Right cardiac atrium (tissue), 5 donors: ENCODE results near the gene VMP1. TPM values are rescaled to one million over a fixed set of nuclear protein-coding genes. Genes with fewer than 3 reads are reported as not detected.
"Not testable (repeated sequence)": the region's sequence is repeated elsewhere in the genome, so short reads cannot be mapped to it uniquely, and the experiment has no call there.

Experiments
- ATAC-seq, 2 donors: fragments of 200-7000 bp; cut with Tn5 transposase; one replicate each; pipeline versions ENCODE4 v1.8.0 to v1.9.1; 2020; ENCODE audit warnings: moderate library complexity in 2 of 2, mild to moderate bottlenecking in 1 of 2
- DNase-seq, 3 donors: peaks; one replicate each; pipeline ENCODE4 v3.0.0-alpha.2; 2020
- H3K27ac ChIP-seq: one replicate; pipeline ENCODE4 v1.5.1; 2013; ENCODE audit warnings: mild to moderate bottlenecking, low read length, control low read depth, moderate library complexity
- H3K27me3 ChIP-seq: one replicate; pipeline ENCODE4 v1.6.1; 2013; ENCODE audit not compliant: control insufficient read depth, insufficient read depth
- H3K4me1 ChIP-seq: one replicate; pipeline ENCODE4 v1.6.1; 2013; ENCODE audit warnings: low read length; ENCODE audit not compliant: control insufficient read depth, insufficient read depth
- H3K4me3 ChIP-seq: one replicate; pipeline ENCODE4 v1.5.1; 2013; ENCODE audit warnings: low read length, control low read depth
- H3K9me3 ChIP-seq: one replicate; pipeline ENCODE4 v1.6.1; 2013; ENCODE audit warnings: low read length; ENCODE audit not compliant: control insufficient read depth
- WGBS: extraction: QIAGEN DNeasy Blood & Tissue Kit; methylation state at CpG from one replicate; pipeline ENCODE4 v1.1.7; 2013; 5-methylcytosine and 5-hydroxymethylcytosine counted together
- intact Hi-C, 4 donors: fragments of 100-400 bp; cut with DNase I; formaldehyde crosslinking; loops; one replicate each; pipeline versions ENCODE4 v1.11.0 to v1.14.0; 2022 to 2023
- polyA plus RNA-seq: library from polyadenylated mRNA; stranded (reverse); fragments of 200-250 nt; gene quantifications from one replicate; pipeline ENCODE4 v1.2.3, GENCODE V29; 2013
- total RNA-seq, 4 donors: library from RNA; stranded (reverse); fragmentation: NEBNext Ultra II Directional; extraction: Animal tissue kit (Norgen Biotek cat#: 25700); gene quantifications; one replicate each; pipeline ENCODE4 v1.2.1, GENCODE V29; 2021
- donor health status: healthy with polysubstance abuse.
- donor health status: DM: no; HTN: yes; CAD: no.
- donor health status: DM: no; HTN: no; CAD: no.
- donor health status: DM: no; HTN: yes; CAD: no; lungs with severe emphysema.
- donor health status: DM: yes; HTN: yes; CAD: no.

VMP1 gene
- total and polyA plus RNA-seq, 5 donors, result 60.7 to 106 (median 68.3) TPM

DNA sequence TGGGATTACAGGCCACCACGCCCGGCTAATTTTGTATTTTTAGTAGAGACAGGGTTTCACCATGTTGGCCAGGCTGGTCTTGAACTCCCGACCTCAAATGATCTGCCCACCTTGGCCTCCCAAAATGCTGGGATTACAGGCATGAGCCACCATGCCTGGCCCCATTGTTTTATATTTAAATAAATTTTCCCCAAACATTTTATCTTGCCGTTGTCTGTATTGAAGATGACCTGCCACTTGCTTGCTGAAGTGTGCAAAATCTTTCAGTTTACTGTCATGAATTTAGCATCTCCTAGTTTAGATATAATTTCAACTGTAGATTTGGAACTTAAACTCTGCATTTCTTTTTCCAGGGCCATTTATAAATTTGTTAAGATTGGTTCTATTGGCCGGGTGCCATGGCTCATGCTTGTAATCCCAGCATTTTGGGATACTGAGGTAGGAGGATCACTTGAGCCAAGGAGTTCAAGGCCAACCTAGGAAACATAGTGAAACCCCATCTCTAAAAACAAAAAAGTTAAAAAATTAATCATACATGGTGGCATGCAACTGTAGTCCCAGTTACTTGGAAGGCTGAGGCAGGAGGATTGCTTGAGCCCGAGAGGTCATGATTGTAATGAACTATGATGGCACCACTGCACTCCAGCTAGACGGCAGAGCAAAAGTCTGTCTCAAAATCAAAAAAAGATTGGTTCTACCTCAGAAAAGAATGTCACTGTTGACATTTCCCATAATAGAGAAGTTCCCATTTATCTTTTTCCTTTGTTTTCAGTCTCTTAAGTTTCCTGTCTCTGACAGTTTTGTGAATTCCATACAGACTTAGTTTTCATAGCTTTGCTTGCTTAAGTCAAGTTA is 84.4 kb downstream of the VMP1 start:
- 86% methylated on average over 7 of the region's 7 CpGs for WGBS
- no peaks in the 10 kb centered on the region for H3K4me1 ChIP-seq

DNA sequence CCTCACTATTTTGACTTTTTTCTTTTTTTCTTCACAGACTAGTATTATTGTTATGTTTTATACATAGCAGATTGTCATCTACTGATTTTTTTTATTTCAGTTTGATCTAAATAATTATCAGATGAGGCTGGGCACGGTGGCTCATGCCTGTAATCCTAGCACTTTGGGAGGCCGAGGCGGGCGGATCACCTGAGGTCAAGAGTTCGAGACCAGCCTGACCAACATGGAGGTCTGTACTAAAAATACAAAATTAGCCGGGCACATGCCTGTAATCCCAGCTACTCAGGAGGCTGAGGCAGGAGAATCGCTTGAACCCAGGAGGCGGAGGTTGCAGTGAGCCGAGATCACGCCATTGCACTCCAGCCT is 85.0 kb downstream of the VMP1 start:
- DNase-seq, H3K27ac ChIP-seq, H3K9me3 ChIP-seq, ATAC-seq, intact Hi-C loops, H3K27me3 ChIP-seq, H3K4me1 ChIP-seq, H3K4me3 ChIP-seq: not testable (repeated sequence)
- 93% methylated on average over 10 of the region's 10 CpGs for WGBS

More for the DNA sequence above, 84.4 kb downstream of the VMP1 start:
- Histone ChIP-seq H3K27ac (no peak overlapping the region), H3K27me3 (no peaks in the 10 kb centered on the region), H3K4me3 (no peak overlapping the region), H3K9me3 (no peaks in the 10 kb centered on the region)
- DNase-seq (no peak), ATAC-seq (peak; percentile 11 to 25)
- intact Hi-C loops, result no loop called here

DNA sequence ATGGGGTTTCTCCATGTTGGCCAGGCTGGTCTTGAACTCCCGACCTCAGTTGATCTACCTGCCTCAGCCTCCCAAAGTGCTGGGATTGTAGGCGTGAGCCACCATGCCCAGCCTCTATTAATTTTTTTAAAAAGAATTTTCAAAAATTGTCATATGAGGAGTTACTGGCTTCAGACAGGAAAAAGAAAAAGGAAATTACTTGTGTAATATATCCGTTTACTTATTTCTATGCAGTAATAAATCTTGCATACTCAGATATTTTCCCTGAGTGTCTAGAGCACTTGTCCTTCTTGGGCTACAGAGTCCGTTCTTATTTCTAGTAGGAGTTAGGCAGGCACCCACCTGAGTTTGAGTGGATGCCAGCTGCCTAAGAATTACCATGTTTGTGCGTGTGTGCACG is 85.8 kb downstream of the VMP1 start:
- Histone ChIP-seq H3K27me3 (no peaks in the 10 kb centered on the region), H3K27ac (no peak overlapping the region), H3K4me3 (no peak overlapping the region), H3K4me1 (no peaks in the 10 kb centered on the region), H3K9me3 (no peaks in the 10 kb centered on the region)
- DNase-seq (no peak), ATAC-seq (no peak)
- intact Hi-C loops, result no loop called here
- 79% methylated on average over 6 of the region's 6 CpGs for WGBS

DNA sequence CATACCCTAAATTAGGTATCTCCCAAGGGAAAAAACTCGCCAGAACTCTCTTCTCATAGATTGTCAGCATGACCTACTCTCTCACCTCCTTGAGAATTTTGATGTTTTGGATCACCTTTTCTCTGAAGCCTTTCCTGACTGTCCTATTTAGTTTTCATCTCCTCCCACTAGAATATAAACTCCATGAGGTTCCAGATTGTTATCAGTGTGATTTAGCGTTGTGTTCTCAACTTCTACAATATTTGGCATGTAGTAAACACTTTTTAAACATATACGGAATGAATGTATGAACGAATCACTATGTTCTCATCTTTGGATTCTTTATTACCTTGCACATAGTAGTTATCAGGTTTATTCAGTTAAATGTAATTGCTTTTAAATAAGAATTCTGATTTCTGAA is 88.7 kb downstream of the VMP1 start:
- no peak for DNase-seq

DNA sequence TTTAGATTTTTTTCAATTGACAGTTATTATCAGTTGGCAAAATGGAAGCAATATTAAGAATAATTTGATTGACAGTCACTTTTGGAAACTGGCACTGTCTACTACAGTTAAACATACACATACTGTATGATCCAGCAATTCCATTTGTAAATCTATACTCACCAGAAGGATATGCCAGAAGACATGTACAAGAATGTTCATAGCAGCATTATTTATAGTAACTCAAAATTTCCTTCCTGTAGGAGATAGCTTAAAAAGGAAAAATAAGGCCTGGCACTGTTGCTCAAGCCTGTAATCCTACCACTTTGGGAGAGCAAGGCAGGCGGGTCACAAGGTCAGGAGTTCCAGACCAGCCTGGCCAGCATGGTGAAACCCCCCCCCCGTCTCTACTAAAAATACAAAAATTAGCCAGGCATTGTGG is 89.3 kb downstream of the VMP1 start:
- H3K4me1 ChIP-seq, result no peaks in the 10 kb centered on the region
- ATAC-seq, result no peak

More for the DNA sequence above, 88.7 kb downstream of the VMP1 start:
- intact Hi-C loops, result no loop called here
- Histone ChIP-seq H3K4me3 (no peak overlapping the region), H3K27ac (no peak overlapping the region), H3K4me1 (no peaks in the 10 kb centered on the region), H3K9me3 (no peaks in the 10 kb centered on the region), H3K27me3 (no peaks in the 10 kb centered on the region)
- 85% methylated on average over 4 of the region's 4 CpGs for WGBS
- no peak for ATAC-seq

DNA sequence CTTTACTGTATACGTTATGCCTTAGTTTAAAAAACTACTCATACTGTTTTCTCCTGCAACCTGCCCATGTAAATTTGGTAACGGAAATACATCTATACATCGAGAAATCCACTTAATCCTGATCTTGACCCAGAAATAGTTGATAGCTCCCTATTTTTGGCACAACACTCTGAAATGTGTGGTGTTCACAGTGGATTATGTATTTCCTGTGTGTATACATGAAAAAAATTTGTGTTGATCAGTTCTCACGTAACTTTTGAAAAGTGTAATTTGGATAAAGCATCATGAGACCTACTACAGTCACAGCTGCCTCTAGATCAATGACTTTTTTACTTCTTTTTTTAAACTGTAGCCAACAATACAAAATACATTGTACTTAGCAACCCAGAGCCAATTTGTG is 90.7 kb downstream of the VMP1 start:
- WGBS, result 90% methylated on average over 4 of the region's 4 CpGs
- intact Hi-C loops, result no loop called here
- Histone ChIP-seq H3K9me3 (no peaks in the 10 kb centered on the region), H3K27me3 (no peaks in the 10 kb centered on the region), H3K27ac (no peak overlapping the region), H3K4me3 (no peak overlapping the region), H3K4me1 (no peaks in the 10 kb centered on the region)
- DNase-seq, result no peak
- no peak for ATAC-seq

More for the DNA sequence above, 89.3 kb downstream of the VMP1 start:
- intact Hi-C loops, result no loop called here
- Histone ChIP-seq H3K4me3 (no peak overlapping the region), H3K27me3 (no peaks in the 10 kb centered on the region), H3K27ac (no peak overlapping the region), H3K9me3 (no peaks in the 10 kb centered on the region)
- DNase-seq, result peak in 1 of 3 donors; percentile 64
- WGBS, result 63% methylated on average over 2 of the region's 2 CpGs

DNA sequence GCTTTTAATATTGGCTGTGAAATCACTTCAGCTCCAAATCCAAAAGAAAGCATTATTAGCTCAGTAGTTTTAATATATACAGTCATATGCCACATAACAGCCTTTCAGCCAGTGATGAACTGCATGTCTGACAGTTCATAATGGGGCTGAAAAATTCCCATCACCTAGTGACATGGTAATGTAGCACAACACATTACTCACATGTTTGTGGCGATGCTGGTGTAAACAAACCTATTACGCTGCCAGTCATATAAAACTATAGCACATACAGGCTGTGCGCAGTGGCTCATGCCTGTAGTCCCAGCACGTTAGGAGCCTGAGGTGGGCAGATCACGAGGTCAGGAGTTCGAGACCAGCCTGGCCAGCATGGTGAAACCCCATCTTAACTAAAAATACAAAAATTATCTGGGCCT is 93.1 kb downstream of the VMP1 start:
- ATAC-seq (no peak), DNase-seq (no peak)
- Histone ChIP-seq H3K27ac (no peak overlapping the region), H3K4me3 (no peak overlapping the region), H3K9me3 (no peaks in the 10 kb centered on the region), H3K27me3 (no peaks in the 10 kb centered on the region), H3K4me1 (no peaks in the 10 kb centered on the region)
- intact Hi-C loops, result no loop called here
- 91% methylated on average over 6 of the region's 6 CpGs for WGBS

DNA sequence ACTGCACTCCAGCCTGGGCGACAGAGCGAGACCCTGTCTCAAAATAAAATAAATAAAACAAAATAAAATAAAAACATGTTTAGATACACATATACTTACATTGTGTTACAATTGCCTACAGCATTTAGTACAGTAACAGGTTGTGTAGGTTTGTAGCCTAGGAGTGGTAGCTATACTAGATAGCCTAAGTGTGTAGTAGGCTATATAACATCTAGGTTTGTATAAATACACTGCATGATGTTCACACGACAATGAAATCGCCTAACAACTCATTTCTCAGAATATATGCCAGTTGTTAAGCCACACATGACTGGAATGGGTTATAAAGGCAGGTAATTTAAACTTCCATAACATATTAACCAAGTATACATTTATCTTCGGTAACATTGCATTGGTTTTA is 94.7 kb downstream of the VMP1 start:
- Histone ChIP-seq H3K9me3 (no peaks in the 10 kb centered on the region), H3K4me1 (no peaks in the 10 kb centered on the region), H3K27me3 (no peaks in the 10 kb centered on the region), H3K27ac (no peak overlapping the region), H3K4me3 (no peak overlapping the region)
- 98% methylated on average over 5 of the region's 5 CpGs for WGBS
- ATAC-seq (no peak), DNase-seq (no peak)
- intact Hi-C loops, result no loop called here

DNA sequence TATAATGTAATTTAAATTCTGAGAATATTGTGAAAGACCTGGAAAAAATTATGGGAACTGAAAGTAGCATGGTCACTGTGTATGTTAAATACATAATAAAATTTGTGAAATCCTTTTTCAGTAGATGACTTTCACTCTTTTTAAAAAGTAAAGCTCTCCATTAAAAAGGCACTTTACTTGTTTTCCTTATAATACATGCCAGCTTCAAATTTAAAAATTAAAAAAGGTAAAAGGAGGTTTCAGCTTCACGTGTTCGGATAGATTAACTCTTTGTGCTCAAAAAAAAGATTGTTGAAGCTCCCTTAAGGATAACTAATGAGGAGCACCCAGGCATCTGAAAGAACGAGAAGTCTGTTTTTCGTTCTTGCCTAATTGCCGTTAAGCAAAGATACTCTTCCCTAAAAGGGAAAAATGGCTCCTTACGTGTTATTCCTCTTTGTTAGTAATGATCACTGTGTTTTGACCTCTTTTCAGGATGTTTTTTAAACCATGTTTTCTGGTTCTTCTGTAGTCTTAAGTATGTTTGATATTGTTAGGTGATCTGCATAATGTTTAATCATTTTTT is 97.5 kb downstream of the VMP1 start:
- Histone ChIP-seq H3K9me3 (no peaks in the 10 kb centered on the region), H3K27ac (no peak overlapping the region), H3K27me3 (no peaks in the 10 kb centered on the region), H3K4me3 (peak overlapping the region; percentile 40), H3K4me1 (no peaks in the 10 kb centered on the region)
- 50% methylated on average over 6 of the region's 6 CpGs for WGBS
- ATAC-seq (no peak), DNase-seq (no peak)
- intact Hi-C loops, result no loop called here

DNA sequence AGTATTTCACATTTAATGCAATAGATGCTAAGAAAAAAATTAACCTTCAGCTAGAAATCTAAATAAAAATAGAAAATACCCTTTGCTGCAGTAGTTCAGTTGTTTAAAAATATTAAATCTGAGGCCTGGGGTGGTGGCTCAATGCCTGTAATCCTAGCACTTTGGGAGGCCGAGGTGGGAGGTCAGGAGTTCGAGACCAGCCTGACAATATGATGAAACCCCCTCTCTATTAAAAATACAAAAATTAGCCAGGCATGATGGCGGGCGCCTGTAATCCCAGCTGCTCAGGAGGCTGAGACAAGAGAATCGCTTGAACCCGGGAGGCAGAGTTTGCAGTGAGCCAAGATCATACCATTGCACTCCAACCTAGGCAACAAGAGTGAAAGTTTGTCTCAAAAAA is 98.9 kb downstream of the VMP1 start:
- H3K27me3 ChIP-seq, result not testable (repeated sequence)

DNA sequence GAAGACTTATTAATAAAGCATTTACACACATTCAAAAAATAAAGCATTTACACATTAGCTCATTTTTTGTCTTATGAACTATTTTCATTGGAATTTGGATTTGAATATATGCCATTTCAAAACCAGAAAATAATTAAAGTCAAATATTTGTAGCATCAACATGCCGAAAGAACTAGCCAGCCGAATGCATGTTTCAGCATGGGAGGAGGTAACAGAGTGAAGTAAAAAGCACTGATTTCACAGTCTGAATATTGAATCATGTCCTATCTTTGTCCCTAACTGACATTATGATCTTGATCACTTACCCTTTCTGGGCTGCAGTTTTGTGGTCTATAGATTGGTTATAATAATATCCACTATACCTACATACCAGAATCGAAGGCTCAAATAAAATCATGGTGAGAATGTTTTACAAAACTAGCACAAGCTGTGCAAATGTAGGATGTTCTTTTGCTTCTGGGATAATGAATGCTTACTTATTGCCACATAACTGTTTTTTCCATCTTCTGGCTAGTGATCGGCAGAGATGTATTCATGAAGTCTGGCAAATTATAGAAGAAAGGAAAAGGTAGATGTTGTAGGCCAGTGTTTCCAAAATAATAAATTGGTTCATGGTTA is 100.5 kb downstream of the VMP1 start:
- Histone ChIP-seq H3K27me3 (no peaks in the 10 kb centered on the region), H3K4me3 (no peak overlapping the region), H3K4me1 (no peaks in the 10 kb centered on the region), H3K27ac (no peak overlapping the region), H3K9me3 (no peaks in the 10 kb centered on the region)
- ATAC-seq (no peak), DNase-seq (no peak)
- intact Hi-C loops, result no loop called here
- WGBS, result 61% methylated on average over 4 of the region's 4 CpGs

More for the DNA sequence above, 98.9 kb downstream of the VMP1 start:
- H3K9me3 ChIP-seq, H3K27ac ChIP-seq, DNase-seq, intact Hi-C loops, H3K4me1 ChIP-seq, ATAC-seq, H3K4me3 ChIP-seq: not testable (repeated sequence)
- 97% methylated on average over 6 of the region's 6 CpGs for WGBS
